ENCODE data around the gene ALDH1B1.
A peak's percentile ranks its signal among the peaks of the same experiment; 100 is the strongest.

ALDH1B1 gene

DNA sequence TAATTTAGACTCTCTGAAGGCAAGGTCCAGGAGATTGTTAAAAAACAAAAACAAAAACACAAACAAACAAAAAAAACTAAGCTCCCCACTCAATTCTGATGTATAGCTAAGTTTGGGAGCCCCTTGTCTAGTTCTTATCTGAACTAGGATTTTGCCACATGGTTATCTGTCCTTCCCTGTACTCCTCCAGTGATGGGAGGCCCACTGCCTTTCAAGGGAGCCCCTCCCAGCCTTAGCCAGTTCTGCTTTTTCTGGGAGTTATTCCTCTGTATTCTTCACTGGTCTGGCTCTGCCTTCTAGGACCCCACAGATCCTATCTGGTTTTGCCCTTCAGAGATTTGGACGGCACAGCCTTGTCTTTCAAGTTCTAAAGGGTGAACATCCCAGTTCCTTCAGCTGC is 2.1 kb upstream of the ALDH1B1 start:
- DNase-seq (ENCODE audit: low read depth) = no peak
- in situ Hi-C loops (cut with HindIII; ENCODE audit: low sequenced_read_pairs) = loop anchor here (25.0 kb wide), 1 partner anchor 653 kb away; no protein-coding TSS in a partner anchor
- no peak overlapping the region for H3K4me3 ChIP-seq (ENCODE audit: low read depth, low read length)
- TF ChIP-seq, protein P1, sequence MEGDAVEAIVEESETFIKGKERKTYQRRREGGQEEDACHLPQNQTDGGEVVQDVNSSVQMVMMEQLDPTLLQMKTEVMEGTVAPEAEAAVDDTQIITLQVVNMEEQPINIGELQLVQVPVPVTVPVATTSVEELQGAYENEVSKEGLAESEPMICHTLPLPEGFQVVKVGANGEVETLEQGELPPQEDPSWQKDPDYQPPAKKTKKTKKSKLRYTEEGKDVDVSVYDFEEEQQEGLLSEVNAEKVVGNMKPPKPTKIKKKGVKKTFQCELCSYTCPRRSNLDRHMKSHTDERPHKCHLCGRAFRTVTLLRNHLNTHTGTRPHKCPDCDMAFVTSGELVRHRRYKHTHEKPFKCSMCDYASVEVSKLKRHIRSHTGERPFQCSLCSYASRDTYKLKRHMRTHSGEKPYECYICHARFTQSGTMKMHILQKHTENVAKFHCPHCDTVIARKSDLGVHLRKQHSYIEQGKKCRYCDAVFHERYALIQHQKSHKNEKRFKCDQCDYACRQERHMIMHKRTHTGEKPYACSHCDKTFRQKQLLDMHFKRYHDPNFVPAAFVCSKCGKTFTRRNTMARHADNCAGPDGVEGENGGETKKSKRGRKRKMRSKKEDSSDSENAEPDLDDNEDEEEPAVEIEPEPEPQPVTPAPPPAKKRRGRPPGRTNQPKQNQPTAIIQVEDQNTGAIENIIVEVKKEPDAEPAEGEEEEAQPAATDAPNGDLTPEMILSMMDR (IDR thresholded peaks at IDR 0.05; ENCODE audit: low read depth, low read length, missing control alignments) = no peak

DNA sequence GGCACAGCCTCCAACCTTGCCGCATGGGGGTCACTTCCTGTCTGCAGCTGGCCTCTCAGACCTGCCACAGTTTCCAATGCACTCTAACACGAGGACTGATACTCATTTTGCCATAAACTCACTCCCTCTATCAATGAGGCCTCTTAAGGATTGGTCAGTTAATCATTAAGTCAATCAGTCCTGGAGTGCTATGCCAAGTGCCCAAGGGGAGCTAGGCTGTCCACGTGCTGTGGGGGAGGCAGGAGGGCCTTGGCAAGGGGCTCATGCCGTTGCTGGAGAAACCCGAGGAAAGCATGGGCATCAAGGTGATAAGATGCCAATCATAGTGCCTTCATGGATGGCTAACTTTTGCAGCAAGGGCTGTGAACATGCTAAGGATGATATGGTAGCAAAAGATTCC is 1.7 kb upstream of the ALDH1B1 start:
- no peak overlapping the region for H3K4me3 ChIP-seq (ENCODE audit: low read depth, low read length)
- TF ChIP-seq, protein P1 (IDR thresholded peaks at IDR 0.05; ENCODE audit: low read depth, low read length, missing control alignments) = no peak
- no peak for DNase-seq (ENCODE audit: low read depth)
- in situ Hi-C loops (cut with HindIII; ENCODE audit: low sequenced_read_pairs) = loop anchor here (25.0 kb wide), 1 partner anchor 654 kb away; no protein-coding TSS in a partner anchor

DNA sequence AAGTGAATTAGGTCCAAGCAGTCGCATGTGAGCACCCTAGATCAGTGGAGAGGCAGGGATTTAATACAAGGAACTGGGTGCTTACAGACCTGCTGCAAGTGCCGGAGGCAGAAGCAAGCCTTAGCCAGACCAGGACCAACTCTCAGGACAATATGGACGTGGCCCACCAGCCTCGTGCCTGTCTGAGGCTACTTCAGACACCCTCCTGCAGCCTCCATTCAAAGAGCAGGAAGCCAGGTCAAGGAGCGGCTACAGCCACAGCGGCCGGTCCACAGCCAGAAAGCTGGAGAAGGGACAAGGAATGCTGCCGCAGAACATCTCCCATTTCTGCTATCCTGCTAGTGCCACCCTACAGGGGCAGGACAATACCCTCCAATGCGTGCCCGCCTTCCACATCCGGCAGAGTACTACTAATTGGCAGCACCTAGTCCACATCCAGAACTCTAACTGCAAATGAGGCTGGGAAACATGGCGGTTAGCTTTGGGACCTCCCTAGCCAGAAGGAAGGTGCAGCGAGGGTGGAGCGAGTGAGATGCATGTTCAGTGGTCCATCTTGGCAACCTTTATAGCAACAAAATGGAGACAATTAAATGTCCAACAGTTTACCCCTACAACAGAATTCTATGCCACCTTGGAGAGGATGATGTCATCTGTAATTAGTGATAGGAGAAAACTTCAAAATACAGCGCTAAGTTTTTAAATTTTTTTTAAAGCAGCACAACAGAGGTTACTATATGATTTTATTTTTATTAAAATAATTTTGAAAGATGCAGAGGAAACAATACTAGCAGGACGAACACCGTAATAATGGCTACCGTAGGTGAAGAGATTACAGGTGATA is 1.0 kb upstream of the ALDH1B1 start:
- in situ Hi-C loops (cut with HindIII; ENCODE audit: low sequenced_read_pairs) = loop anchor here (25.0 kb wide), 1 partner anchor 654 kb away; no protein-coding TSS in a partner anchor
- H3K4me3 ChIP-seq (ENCODE audit: low read depth, low read length) = peak overlapping the region; percentile 85
- TF ChIP-seq, protein P1 (IDR thresholded peaks at IDR 0.05; ENCODE audit: low read depth, low read length, missing control alignments) = no peak
- no peak for DNase-seq (ENCODE audit: low read depth)

DNA sequence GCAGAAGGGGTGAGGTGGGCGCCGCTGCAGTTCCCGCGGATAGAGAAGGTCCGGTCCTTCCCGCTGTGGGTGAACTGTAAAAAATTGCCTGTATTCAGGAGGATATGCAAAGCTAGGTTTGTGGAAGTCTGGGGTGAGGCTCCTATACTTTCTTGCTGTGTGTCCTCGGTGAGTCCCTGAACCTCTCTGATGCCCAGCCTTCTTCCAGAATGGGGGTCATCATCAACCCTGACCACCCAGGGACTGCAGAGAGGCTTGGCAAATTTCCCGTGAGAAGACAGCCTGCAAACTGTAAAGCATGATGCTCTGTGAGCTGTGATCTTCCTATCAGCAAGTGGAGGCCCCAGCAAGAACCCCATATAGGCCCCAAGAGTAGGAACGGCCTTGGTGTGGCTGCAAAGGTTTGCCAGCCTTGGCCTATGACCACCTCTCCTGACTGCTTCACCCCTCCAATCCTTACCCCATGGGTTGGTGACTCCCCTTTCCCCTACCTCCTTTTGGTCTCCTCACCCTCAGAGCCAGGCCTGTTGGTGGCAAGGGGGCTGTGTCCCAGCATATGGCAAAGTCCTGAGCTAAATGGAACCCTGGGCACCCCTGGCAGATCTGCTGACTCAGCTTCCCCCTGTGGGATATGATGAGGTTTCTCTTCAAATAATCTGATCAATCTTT is 760 bp downstream of the ALDH1B1 start:
- DNase-seq (ENCODE audit: low read depth) = no peak
- in situ Hi-C loops (cut with HindIII; ENCODE audit: low sequenced_read_pairs) = loop anchor here (25.0 kb wide), 1 partner anchor 656 kb away; no protein-coding TSS in a partner anchor
- TF ChIP-seq, protein P1 (IDR thresholded peaks at IDR 0.05; ENCODE audit: low read depth, low read length, missing control alignments) = no peak
- peak overlapping the region; percentile 85 for H3K4me3 ChIP-seq (ENCODE audit: low read depth, low read length)

DNA sequence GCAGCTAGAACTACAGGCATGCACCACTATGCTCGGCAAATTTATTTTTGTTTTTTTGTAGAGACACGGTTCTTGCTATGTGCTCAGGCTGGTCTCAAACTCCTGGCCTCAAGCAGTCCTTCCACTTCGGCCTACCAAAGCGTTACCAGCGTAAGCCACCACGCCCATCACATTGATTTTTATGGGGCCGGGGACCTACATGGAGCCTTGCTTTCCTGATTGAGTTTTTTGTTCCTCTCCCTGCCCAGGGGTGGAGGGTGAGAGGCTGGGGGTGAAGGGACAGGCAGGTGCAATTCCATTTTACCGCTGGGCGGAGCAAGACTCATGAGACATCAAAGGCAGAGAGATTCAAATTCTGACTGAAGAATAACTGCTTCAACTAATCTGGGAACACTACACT is 1.9 kb downstream of the ALDH1B1 start:
- H3K4me3 ChIP-seq (ENCODE audit: low read depth, low read length) = no peak overlapping the region
- DNase-seq (ENCODE audit: low read depth) = no peak
- TF ChIP-seq, protein P1 (IDR thresholded peaks at IDR 0.05; ENCODE audit: low read depth, low read length, missing control alignments) = no peak
- in situ Hi-C loops (cut with HindIII; ENCODE audit: low sequenced_read_pairs) = loop anchor here (25.0 kb wide), 1 partner anchor 657 kb away; no protein-coding TSS in a partner anchor

DNA sequence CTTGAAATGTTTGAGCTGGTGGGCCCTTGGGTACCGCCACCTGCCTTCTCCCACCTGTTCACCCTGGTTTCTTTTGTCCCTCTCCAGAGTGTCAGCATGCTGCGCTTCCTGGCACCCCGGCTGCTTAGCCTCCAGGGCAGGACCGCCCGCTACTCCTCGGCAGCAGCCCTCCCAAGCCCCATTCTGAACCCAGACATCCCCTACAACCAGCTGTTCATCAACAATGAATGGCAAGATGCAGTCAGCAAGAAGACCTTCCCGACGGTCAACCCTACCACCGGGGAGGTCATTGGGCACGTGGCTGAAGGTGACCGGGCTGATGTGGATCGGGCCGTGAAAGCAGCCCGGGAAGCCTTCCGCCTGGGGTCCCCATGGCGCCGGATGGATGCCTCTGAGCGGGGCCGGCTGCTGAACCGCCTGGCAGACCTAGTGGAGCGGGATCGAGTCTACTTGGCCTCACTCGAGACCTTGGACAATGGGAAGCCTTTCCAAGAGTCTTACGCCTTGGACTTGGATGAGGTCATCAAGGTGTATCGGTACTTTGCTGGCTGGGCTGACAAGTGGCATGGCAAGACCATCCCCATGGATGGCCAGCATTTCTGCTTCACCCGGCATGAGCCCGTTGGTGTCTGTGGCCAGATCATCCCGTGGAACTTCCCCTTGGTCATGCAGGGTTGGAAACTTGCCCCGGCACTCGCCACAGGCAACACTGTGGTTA is 3.3 kb downstream of the ALDH1B1 start:
- in situ Hi-C loops (cut with HindIII; ENCODE audit: low sequenced_read_pairs) = loop anchor here (25.0 kb wide), 1 partner anchor 659 kb away; no protein-coding TSS in a partner anchor
- TF ChIP-seq, protein P1 (IDR thresholded peaks at IDR 0.05; ENCODE audit: low read depth, low read length, missing control alignments) = no peak

More for the DNA sequence above, 3.3 kb downstream of the ALDH1B1 start:
- no peak overlapping the region for H3K4me3 ChIP-seq (ENCODE audit: low read depth, low read length)
- DNase-seq (ENCODE audit: low read depth) = no peak
